ENCODE results near the gene SNHG17.
"Not testable (repeated sequence)": the region's sequence is repeated elsewhere in the genome, so short reads cannot be mapped to it uniquely, and the experiment has no call there.

The SNHG17 gene

GRCh38 chr20:38434770-38435554 is at the start of gene SNHG17:
SNHG17 (minus strand) TSS chr20:38435328.
- DNase-seq: peak; percentile 96

- no peak for DNase-seq
Measured at GRCh38 chr20:38479596-38479995, 44.5 kb upstream of the SNHG17 start.

GRCh38 chr20:38477747-38478146 is 42.6 kb upstream of the SNHG17 start:
- DNase-seq: no peak

GRCh38 chr20:38473367-38473795 is 38.3 kb upstream of the SNHG17 start:
- peak; percentile 14 for DNase-seq

GRCh38 chr20:38472513-38473366 is 37.6 kb upstream of the SNHG17 start, which contains the start of gene RALGAPB:
RALGAPB (plus strand) TSS chr20:38472843; CDS start chr20:38488433, 15,590 bp downstream.
- peak; percentile 99 for DNase-seq

GRCh38 chr20:38471987-38472512 is 36.9 kb upstream of the SNHG17 start:
- DNase-seq: no peak

- no peak for DNase-seq
Measured at GRCh38 chr20:38471245-38471644, 36.1 kb upstream of the SNHG17 start.

- DNase-seq: no peak
Measured at GRCh38 chr20:38466983-38467382, 31.9 kb upstream of the SNHG17 start.

- DNase-seq: no peak
Measured at GRCh38 chr20:38466171-38466570, 31.0 kb upstream of the SNHG17 start.

GRCh38 chr20:38461569-38461968 is 26.4 kb upstream of the SNHG17 start:
- DNase-seq: not testable (repeated sequence)

GRCh38 chr20:38461167-38461566 is 26.0 kb upstream of the SNHG17 start:
- DNase-seq: not testable (repeated sequence)

GRCh38 chr20:38460631-38461030 is 25.5 kb upstream of the SNHG17 start:
- not testable (repeated sequence) for DNase-seq

GRCh38 chr20:38460040-38460623 is 25.0 kb upstream of the SNHG17 start:
- peak; percentile 82 for DNase-seq

- DNase-seq: no peak
Measured at GRCh38 chr20:38458314-38458713, 23.2 kb upstream of the SNHG17 start.

GRCh38 chr20:38454556-38455473 is 19.7 kb upstream of the SNHG17 start:
- DNase-seq: no peak

GRCh38 chr20:38453941-38454340 is 18.8 kb upstream of the SNHG17 start:
- no peak for DNase-seq

GRCh38 chr20:38452880-38453624 is 17.9 kb upstream of the SNHG17 start:
- DNase-seq: no peak

- no peak for DNase-seq
Measured at GRCh38 chr20:38450412-38450975, 15.4 kb upstream of the SNHG17 start.

GRCh38 chr20:38449046-38449445 is 13.9 kb upstream of the SNHG17 start:
- DNase-seq: no peak

- DNase-seq: no peak
Measured at GRCh38 chr20:38447931-38448675, 13.0 kb upstream of the SNHG17 start.

Data from NCI-H2171 treated with DMSO at 0.1 percent for 48 hours (cell line).